C4-2B (cell line): ENCODE measurements around the gene RNF11.

Experiments used
- CTCF ChIP-seq: fragments of 450-650 bp; conservative IDR thresholded peaks from 2 replicates; pipeline ENCODE4 v1.5.1; 2017; ENCODE audit warnings: mild to moderate bottlenecking
- ZFX ChIP-seq: fragments of 450-650 bp; IDR thresholded peaks from 2 replicates; pipeline ENCODE4 v1.6.1; 2017

- no peak for TF ChIP-seq CTCF
- no peak for TF ChIP-seq ZFX
Observed at GRCh38 chr1:51301152-51301843, 65.2 kb downstream of the RNF11 start.
